NCI-H1930 (cell line): ENCODE data around the gene CLDND2.
A peak's percentile ranks its signal among the peaks of the same experiment; 100 is the strongest.

Experiments
- DNase-seq, 2 experiments: peaks; one replicate each; lab custom pipeline; 2025; lab: John Stamatoyannopoulos, UW

The CLDND2 gene

GRCh38 chr19:51382004-51382403, 13.2 kb upstream of the CLDND2 start:
- DNase-seq, result no peak

- no peak for DNase-seq
Observed at GRCh38 chr19:51380379-51380778, 11.6 kb upstream of the CLDND2 start.

GRCh38 chr19:51377422-51377821, 8.6 kb upstream of the CLDND2 start:
- no peak for DNase-seq

- DNase-seq, result no peak
Observed at GRCh38 chr19:51375504-51376221, 6.9 kb upstream of the CLDND2 start.

- DNase-seq, result no peak
Observed at GRCh38 chr19:51372649-51373504, 4.1 kb upstream of the CLDND2 start, which contains the start of gene NKG7. Gene NKG7, minus strand, starts transcription at chr19:51372654. Its CDS starts 119 bp downstream, at chr19:51372535.

GRCh38 chr19:51372021-51372648, 3.3 kb upstream of the CLDND2 start:
- DNase-seq, result no peak

- DNase-seq, result no peak
Observed at GRCh38 chr19:51371186-51371690, 2.4 kb upstream of the CLDND2 start.

- no peak for DNase-seq
Observed at GRCh38 chr19:51370230-51370629, 1.4 kb upstream of the CLDND2 start.

- peak; percentile 95 to 98 for DNase-seq
Observed at GRCh38 chr19:51367565-51368365, 1.0 kb downstream of the CLDND2 start.

- DNase-seq, result no peak
Observed at GRCh38 chr19:51367255-51367564, 1.6 kb downstream of the CLDND2 start.

GRCh38 chr19:51366389-51367254, 2.2 kb downstream of the CLDND2 start:
- peak; percentile 96 to 97 for DNase-seq

- DNase-seq, result no peak
Observed at GRCh38 chr19:51365965-51366388, 2.8 kb downstream of the CLDND2 start, which contains the start of gene ETFB. Gene ETFB, minus strand, starts transcription at chr19:51366388. Its CDS starts 62 bp downstream, at chr19:51366326.

GRCh38 chr19:51365211-51365964, 3.4 kb downstream of the CLDND2 start:
- DNase-seq, result no peak

- DNase-seq, result no peak
Observed at GRCh38 chr19:51364200-51365106, 4.3 kb downstream of the CLDND2 start.

- no peak for DNase-seq
Observed at GRCh38 chr19:51361239-51361638, 7.6 kb downstream of the CLDND2 start.

- DNase-seq, result no peak
Observed at GRCh38 chr19:51359294-51359693, 9.5 kb downstream of the CLDND2 start.

GRCh38 chr19:51357952-51358351, 10.9 kb downstream of the CLDND2 start:
- no peak for DNase-seq

GRCh38 chr19:51356159-51356801, 12.5 kb downstream of the CLDND2 start:
- no peak for DNase-seq
